Forelimb muscle (tissue), 1 donor: Measurements from ENCODE around the gene TOMM34. TPM values are rescaled to one million over a fixed set of nuclear protein-coding genes. Genes with fewer than 3 reads are reported as not detected.

Experiments
- DNase-seq: peaks from one replicate; pipeline ENCODE4 v3.0.0-alpha.2; 2013; ENCODE audit warnings: low read depth
- polyA plus RNA-seq: library from polyadenylated mRNA; unstranded; fragments of 120-200 nt; gene quantifications from one replicate; pipeline ENCODE4 v1.2.1, GENCODE V29; 2013; ENCODE audit not compliant: insufficient read length

Gene TOMM34
- polyA plus RNA-seq, 1 donor, result 13.3 TPM

- no peak for DNase-seq
Measured at GRCh38 chr20:44963325-44964215, 3.4 kb upstream of the TOMM34 start.

- no peak for DNase-seq
Measured at GRCh38 chr20:44962483-44962882, 2.3 kb upstream of the TOMM34 start.

- DNase-seq, result no peak
Measured at GRCh38 chr20:44961870-44962267, 1.7 kb upstream of the TOMM34 start.

DNA sequence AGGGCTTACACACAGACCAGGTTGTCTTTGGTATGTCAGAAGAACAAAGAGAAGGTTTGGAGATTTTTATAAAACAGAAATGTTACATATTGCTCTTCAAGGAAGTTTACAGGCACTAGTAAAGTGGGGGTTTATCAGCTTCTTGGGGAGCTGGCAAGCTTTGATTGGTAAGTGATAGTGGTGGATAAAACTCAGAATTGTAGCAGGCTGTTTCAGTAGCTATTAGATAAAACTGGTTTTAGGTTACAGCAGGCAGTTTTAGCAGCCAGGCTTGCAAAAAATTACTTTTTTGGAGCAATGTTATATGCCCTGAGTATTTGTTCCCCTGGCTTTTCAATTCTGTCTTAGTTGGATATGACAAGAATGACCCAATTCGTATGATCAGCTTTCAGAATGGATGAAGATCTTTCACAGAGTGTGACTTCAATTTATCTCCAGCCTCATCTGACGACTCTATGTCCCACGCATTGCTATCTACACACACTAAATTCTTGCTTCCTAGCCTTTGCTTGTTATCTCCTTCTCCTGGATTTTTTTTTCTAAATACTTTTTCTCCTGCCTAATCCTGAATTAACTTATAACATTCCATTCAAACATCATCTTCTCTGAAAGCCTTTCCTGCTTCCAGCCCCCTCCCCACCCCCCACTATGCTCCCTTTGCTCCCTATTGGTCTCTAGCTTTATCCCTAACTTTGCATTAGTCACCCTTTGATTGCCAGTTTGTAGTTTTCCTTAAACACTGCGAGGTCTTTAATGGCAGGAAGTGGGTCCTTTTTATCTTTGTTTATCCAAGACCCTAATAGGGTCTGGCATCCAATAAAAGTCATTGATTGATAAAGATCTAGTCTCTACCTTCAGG lies 1.0 kb upstream of the TOMM34 start:
- DNase-seq, result no peak

DNA sequence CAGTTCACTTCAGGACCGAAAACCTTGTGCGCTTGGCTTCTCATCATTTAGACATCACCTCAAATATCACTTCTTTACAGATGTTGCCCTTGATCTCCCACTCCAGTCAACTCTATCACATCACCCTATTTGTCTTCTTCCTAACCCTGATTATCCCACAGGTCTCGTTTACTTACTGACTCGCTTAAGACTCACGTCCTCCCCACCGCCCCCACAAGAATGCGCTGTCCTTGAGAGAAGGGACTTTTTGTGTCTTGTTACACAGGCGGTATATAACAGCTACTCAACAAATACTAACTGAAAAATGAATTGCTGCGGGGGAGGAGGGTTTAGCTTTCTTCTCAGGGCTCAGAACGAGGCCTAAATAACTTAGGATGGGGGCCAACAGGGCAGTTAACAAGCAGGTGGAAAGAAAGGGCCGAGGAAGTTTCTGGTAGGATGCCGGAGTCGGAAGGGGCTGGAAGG lies 527 bp downstream of the TOMM34 start:
- DNase-seq, result no peak

- no peak for DNase-seq
Measured at GRCh38 chr20:44959082-44959637, 1.0 kb downstream of the TOMM34 start.

GRCh38 chr20:44958276-44958675 lies 1.9 kb downstream of the TOMM34 start:
- no peak for DNase-seq

- no peak for DNase-seq
Measured at GRCh38 chr20:44956410-44956809, 3.8 kb downstream of the TOMM34 start.

DNA sequence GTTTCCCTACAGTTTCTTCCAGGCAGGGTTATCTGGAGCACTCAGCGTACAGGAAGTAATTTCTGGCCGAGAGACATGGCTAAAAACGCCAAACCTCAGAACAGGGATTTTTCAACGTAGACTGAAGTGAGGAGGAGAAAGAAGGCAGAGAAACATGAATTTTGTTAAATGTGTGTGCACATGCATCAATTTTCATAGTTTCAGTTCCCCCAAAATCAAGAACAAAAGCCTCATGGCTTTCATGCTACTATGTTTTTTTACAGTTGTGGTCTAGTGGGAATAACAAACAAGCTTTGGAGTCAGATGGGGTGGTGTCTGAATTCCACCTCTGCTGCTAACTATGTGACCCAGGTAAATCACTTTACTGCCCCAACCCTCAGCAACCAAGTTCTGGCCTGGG lies 4.9 kb downstream of the TOMM34 start:
- no peak for DNase-seq

DNA sequence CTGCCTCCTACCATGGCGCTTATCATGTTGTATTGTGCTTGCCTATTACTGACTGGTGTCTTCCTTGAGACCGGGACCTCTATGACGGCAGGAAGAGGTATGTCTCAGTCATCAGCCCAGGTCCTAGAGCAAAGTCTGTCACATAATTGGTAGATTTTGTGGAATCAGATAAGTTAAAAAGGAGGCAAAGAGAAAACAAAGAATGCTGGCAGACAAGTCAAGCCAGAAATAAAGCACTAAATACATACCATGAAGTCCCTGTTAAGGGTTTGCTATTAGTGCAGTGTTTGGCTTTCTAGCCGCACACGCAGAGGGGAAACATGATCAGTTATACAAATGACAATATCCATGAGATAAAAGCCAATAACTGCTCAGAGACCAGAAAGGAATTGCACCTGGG lies 6.0 kb downstream of the TOMM34 start:
- DNase-seq, result no peak

GRCh38 chr20:44952731-44953130 lies 7.5 kb downstream of the TOMM34 start:
- DNase-seq, result no peak

- no peak for DNase-seq
Measured at GRCh38 chr20:44950368-44950767, 9.8 kb downstream of the TOMM34 start.

GRCh38 chr20:44948513-44948912 lies 11.7 kb downstream of the TOMM34 start:
- no peak for DNase-seq

GRCh38 chr20:44948107-44948506 lies 12.1 kb downstream of the TOMM34 start:
- no peak for DNase-seq

DNA sequence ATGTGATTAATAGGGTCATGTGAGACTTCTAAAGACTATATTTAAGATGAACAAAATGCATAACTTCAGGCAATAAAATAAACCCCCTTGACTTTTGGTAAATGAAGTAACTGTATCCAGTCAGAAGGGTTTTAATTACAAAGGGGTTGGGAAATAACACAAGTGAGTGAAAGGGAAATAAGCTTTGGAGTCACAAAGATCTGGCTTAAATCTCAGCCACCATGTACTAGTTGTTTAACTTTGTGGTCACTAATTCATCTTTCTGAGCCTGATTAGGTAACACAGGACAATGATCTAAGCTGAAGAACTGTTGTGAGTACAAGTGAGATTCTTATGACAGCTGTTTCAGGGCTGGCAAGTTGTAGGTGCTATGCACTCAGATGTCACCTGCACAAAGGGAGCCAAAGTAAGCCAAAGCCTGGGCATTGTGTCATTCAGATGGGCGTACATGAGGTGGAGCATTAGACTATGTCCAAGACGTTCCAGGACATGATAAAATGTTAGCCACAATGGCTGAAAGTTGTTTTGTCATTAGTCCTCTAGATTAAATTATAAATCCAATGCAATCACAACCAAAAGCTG lies 13.8 kb downstream of the TOMM34 start:
- DNase-seq, result no peak

DNA sequence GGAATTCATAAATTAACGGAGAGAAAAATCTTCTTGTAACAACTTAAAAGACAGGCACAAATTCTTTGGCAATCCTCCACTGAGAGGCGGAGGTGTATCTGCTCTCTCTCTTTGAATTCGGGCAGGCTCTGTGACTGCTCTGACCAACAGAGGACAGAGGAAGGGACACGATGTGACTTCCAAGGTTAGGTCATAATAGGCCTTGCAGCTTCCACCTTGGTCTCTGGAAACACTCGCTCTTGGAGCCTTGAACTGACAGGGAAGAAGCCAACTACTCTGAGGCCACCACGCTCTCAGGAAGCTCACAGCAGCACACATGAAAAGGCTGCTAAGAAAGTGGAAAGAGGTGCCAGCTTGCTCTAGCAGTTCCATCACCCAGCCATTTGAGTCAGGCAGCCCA lies 14.9 kb downstream of the TOMM34 start:
- DNase-seq, result no peak

DNA sequence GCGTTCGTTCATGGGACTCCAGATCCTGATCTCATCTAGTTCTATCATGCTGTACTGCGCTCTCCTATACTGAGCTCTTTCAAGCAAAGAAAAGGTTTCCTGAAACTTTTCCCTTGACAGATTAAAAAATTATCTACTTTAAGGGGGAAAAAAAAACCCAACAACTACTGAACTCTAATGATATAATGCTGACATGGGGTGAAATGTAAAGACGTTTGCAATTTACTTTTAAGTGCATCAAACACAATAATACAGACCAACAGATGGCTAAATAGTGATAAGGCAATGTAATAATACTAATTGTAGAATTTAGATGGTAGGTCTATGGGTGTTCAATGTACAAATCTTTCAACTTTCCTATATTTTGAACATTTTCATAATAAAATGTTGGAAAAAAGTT lies 16.4 kb downstream of the TOMM34 start:
- no peak for DNase-seq

DNA sequence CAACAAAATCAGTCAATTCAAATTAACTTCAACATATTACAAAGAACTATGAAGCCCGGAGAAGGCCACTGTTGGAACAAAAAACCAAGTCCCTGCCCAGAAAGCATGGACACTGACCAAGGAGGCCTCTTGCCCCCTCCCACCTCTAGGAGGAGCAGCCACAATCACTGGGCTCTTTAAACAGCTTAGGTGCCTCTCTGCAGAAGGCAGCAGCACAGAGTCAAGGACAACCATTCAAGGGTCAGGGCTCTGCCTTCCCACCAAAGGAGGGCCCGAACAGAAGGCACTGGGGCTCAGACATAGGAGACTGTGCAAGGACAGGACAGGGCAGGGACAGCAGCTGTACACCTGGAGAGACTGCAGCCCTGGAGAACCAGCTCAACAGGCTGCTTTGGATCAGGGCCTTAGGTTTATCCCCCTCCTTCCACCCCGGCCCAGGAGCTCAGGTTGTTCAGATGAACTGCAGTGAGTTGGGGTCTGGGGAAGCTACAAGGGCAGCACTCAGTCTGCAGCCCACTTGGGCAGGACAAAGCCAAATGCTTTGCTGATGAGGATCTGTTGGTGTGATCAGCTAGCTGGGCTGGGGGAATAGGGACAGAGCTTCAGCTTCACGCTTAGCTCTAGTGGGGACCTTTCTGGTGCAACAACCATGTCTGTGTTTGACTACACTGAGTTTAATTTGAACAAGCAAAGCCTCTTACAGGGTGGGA lies 17.8 kb downstream of the TOMM34 start:
- no peak for DNase-seq

DNA sequence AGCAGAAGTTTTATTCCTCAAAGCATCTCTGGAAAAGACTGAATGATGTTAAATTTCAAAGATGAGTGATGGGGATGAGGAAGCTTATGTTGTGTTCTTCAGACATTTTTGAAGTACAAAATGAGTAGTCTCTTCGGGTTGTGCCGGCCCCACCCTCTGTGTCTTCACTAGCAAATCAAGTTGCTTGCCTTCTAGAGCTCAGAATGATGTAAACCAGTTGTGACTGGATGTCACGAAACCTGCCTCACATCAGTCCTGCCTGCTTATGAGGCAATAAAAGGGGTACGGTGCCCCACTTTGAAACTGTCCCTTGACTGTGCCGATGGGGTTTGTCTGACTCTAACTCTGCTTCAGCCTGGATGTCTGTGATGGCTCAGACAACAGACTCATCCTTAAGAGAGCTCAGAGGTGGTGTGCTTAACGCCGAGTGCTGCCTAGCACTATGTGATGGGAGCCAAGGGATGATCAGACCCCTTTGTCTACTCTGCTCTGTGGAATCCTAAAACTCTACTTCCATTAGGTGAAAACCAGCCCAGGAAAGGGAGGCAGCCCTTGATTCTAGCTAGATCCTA lies 19.0 kb downstream of the TOMM34 start:
- DNase-seq, result no peak

- no peak for DNase-seq
Measured at GRCh38 chr20:44938637-44939036, 21.6 kb downstream of the TOMM34 start.

DNA sequence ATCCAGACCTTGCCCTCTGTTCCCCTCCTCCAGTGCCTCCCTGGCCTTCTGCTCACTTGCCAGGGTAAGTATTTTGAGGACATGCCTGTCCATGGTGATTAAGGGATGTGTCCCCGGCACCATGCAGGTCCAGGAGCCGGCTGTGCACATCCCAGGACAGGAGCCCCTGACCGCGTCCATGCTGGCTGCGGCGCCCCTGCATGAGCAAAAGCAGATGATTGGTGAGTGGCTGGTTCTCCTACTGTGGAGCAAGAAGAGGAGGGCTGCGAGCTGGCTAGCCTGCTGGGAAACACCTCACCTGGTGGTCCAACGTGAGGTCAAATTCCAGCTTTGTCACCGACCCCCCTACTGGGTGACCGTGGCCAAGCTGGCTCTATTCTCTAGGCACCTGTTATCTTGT lies 23.7 kb downstream of the TOMM34 start:
- DNase-seq, result no peak
